ENCODE measurements around the gene HTR3D. TPM values are rescaled to one million over a fixed set of nuclear protein-coding genes. Genes with fewer than 3 reads are reported as not detected.
"Not testable (repeated sequence)": the region's sequence is repeated elsewhere in the genome, so short reads cannot be mapped to it uniquely, and the experiment has no call there.

Gene HTR3D
- total RNA-seq, 1 donor from 2014 or later: not detected

DNA sequence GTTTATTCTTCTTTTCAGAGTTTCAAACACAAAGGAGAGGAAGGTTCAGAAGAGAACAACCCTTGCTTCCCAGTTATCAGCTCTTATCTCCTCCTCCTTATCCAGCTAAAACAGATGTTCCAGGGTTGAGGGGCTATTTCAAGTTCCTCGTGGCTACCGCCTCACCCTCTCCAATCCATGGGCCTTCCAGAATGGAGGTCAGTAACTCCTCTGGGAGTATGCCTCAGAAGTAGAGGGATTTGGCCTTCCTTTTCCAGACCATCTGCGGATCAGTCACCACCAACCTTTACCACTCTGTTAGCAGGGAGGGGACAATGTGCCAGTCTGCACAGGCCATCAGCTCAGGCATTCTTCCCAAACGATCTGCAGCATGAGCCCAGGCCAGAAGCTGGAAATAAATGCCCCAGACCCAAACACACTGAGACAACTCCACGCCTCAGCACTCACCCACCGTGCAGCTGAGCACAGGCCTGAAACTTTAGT lies 36.1 kb downstream of the HTR3D start:
- no peak for DNase-seq (ENCODE audit: low read depth, low spot score)

DNA sequence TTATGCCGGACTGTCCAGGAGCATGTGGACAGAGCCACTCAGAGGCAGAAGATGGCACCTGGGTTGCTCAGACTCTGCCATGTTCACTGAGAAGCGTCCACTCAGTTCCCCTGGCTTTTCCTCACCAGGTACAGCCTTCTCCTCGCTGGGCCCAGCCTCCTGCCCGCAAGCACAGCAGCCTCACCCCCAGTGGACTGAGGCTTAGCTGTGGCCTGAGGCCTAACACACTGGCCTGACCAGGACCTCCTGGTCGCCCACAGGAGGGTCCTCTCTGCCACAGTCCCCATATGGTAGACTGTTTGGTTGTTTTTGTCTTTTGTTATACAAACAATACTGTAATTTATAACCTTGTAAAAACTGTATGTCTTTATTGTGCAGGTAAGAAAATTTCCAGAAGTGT lies 36.8 kb downstream of the HTR3D start:
- DNase-seq (ENCODE audit: low read depth, low spot score): no peak

DNA sequence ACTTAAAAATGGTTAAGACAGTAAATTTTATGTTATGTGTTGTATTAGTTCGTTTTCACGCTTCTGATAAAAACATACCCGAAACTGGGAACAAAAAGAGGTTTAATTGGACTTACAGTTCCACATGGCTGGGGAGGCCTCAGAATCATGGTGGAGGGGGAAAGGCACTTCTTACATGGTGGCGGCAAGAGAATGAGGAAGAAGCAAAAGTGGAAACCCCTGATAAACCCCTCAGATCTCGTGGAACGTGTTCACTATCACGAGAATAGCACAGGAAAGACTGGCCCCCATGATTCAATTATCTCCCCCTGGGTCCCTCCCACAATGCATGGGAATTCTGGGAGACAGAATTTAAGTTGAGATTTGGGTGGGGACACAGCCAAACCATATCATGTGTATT lies 39.6 kb downstream of the HTR3D start:
- not testable (repeated sequence) for DNase-seq (ENCODE audit: low read depth, low spot score)

DNA sequence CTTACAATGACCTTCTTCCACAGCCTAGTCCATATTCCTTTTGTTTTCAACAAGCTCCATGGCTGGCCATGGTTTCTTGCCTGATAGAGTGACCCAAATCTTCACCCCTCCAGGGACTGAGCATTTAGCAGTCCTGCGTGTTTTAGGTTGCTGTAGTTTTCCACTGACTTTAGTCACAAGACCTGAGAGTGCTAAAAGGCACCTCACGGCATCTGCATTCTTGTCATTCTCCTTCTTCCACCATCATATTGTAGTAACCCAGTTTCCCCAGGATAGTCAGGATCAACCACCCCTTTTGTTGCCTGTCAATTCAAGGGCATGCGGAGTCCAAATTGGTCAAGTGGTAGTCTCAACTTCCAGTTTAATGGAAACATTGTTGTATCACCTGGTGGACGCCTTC lies 42.1 kb downstream of the HTR3D start:
- DNase-seq (ENCODE audit: low read depth, low spot score): no peak

DNA sequence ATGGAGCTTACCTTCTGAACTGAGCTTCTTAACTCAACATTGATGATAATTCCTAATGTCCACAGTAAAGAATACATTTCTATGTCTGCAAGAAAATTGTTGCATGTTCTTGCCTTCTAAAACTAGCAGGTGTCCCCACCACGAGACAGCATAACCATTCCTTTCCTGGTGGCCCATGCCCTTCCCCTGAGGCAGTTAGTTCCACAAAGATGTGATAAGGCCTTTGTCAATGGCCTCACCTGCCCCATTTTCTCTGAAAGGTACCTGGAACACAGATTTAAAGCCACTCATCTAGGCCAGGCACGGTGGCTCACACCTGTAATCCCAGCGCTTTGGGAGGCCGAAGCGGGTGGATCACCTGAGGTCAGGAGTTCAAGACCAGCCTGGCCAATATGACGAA lies 44.4 kb downstream of the HTR3D start:
- no peak for DNase-seq (ENCODE audit: low read depth, low spot score)

DNA sequence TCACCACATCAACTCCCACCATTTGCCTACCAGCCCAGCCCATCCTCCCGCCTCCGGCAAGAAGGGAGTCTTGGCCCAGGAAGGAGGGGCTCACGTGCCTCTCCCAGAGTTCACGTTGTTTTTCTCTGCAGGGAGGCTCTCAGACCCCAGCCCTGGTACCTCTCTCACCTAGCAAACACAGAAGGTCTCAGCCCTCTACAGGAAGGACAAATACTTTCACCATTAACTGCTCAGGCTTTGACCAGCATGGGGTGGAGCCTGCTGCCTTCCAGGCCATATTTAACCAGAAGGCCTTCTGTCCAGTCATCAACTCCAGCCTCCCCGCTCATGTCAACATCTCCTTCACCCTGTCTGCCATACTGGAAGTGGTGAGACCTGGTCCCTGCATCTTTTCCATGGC lies 46.3 kb downstream of the HTR3D start:
- DNase-seq (ENCODE audit: low read depth, low spot score): no peak

DNA sequence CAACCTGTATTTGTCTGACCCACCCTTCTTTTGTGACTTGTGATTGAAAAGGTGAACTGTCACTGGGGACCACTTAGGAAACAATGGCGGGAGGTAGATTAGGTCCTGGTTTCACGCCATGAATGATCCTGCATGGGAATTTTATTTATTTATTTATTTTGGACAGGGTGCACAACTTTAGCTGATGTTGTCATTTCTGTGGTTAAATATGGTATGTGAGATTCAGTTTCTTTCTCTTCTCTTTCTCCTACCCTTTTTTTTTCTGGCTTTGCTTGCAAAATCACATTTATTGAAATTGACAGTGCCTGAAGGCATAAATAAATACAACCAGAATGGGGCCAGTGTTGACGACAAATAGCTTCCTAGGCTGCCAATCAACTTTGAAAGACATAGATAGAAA lies 47.3 kb downstream of the HTR3D start:
- no peak for DNase-seq (ENCODE audit: low read depth, low spot score)

DNA sequence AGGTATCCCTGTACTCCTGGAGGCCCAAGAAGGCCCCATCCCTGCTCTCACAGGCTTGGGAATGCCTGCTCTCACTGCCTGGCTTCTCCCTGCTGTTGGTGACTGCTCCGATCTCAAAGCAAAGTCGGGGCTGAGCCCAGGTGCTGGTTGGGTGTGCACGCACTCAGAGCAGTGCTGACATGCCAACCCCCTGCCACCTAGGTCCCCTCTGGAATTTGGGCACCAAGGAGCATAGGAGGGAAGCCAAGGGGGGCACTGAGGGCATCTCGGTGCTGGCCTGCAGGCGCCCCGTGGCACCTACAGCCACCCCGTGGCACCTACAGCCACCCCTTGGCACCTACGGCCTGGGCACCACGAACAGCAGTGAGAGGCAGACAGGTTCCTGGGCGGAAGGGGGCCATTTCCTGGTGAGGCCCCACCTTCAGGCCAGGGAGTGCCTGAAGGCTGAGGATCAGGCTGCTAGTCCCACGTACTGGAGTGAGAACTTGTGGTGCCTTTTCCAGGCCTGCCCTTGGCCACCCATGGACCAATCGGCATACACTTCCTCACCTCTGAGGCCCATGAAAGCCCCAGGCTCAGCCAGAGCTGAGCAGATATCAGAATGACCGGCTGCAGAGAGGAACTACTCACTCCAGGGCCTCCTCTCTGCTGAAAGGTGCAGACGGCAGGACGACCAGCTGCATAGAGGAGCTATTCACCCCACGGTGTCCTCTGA lies 49.7 kb downstream of the HTR3D start:
- DNase-seq (ENCODE audit: low read depth, low spot score): no peak

DNA sequence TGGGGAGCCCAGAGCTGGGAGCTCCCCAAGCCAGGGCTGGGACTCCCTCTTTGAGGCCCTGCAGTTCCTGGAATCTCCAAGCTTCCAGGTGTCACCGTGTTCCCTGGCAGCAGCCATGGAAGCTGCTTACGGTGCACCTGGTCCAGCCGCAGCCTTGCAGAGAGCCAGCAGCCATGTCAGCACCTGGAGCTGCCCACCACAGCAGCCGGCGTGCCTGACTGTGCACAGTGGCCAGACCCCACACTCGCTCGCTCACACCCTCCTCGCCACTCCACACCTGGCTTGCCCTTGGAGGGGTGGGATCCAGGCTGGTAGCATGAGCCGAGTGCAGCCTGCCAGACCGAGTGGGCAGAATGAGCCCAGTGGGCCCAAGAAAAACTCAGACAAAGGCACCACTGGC lies 50.5 kb downstream of the HTR3D start:
- no peak for DNase-seq (ENCODE audit: low read depth, low spot score)

DNA sequence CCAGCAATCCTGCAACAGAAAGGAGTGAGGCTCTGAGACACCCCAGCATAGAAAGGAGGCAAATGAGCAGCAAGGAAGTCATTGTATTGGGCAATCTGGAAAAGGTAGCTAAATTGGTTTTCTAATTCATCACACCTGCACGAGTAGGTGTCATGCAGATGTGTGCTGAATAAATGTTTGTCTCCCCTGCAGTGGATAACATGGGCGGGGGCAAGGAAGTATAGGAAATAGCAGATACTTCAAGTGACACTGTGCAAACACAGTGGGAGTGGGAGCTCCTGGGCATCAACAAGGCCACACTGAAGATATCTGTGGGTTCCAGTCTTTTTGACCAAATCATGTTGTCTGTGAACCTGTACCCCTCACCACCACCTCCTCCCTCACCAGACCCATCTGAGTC lies 50.9 kb downstream of the HTR3D start:
- no peak for DNase-seq (ENCODE audit: low read depth, low spot score)

DNA sequence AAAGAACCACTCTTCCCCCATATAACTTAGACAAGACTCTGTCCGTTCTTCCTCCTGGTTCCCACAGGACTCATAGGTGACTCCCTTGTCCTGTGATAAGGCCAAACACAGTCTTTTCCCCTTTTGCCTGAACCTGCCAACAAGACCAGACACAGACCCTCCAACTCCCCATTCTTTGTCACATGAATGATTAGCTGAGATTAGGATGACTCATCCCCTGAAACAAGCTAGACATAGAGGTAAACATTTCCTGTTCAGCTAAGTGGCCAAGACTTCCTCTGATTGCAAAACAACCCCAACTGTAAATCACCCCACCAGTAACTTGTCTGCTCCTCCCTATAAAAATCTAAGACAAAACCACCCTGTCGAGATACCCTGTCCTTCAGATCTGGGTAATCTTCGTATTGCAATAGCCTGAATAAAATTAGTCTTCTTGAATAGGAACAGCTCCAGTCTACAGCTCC lies 53.9 kb downstream of the HTR3D start:
- DNase-seq (ENCODE audit: low read depth, low spot score): peak; percentile 22

Other genes with a start within 250 kb of the HTR3D start
- 2.2 and 2.9 TPM in 2 replicates for gene MAP6D1, start 206.2 kb upstream of the HTR3D start, total RNA-seq
- 32.6 and 53.7 TPM in 2 replicates for gene PARL, start 146.9 kb upstream of the HTR3D start, total RNA-seq
- 12.0 and 16.7 TPM in 2 replicates for gene ABCC5, start 13.9 kb upstream of the HTR3D start, total RNA-seq
- gene HTR3C, start 21.3 kb downstream of the HTR3D start, total RNA-seq: not detected in 2 replicates
- not detected in 2 replicates for gene HTR3E, start 65.3 kb downstream of the HTR3D start, total RNA-seq
- gene EIF2B5, start 103.6 kb downstream of the HTR3D start, total RNA-seq: 41.0 and 53.0 TPM in 2 replicates
- 21.2 and 30.0 TPM in 2 replicates for gene DVL3, start 123.6 kb downstream of the HTR3D start, total RNA-seq
- 413 and 506 TPM in 2 replicates for gene AP2M1, start 143.1 kb downstream of the HTR3D start, total RNA-seq
- gene ABCF3, start 154.5 kb downstream of the HTR3D start, total RNA-seq: 52.1 and 69.1 TPM in 2 replicates
- gene VWA5B2, start 197.8 kb downstream of the HTR3D start, total RNA-seq: not detected in 2 replicates
- 23.6 and 25.7 TPM in 2 replicates for gene ALG3, start 217.2 kb downstream of the HTR3D start, total RNA-seq
- gene EEF1AKMT4, start 217.9 kb downstream of the HTR3D start, total RNA-seq: 4.3 and 4.7 TPM in 2 replicates
- 0.07 TPM in 1 of 2 replicates, not detected in the other for gene CAMK2N2, start 229.8 kb downstream of the HTR3D start, total RNA-seq
- gene ECE2, start 244.3 kb downstream of the HTR3D start, total RNA-seq: not detected in 2 replicates